ENCODE measurements around the gene MCM10. TPM values are rescaled to one million over a fixed set of nuclear protein-coding genes. Genes with fewer than 3 reads are reported as not detected.

MCM10 gene
- total RNA-seq, 3 donors from 2014 or later, result 0.15 to 2.0 (median 1.8) TPM

GRCh38 chr10:13223241-13223640, 61.9 kb downstream of the MCM10 start:
- no peaks in the 10 kb centered on the region for H3K9me3 ChIP-seq
- intact Hi-C loops (cut with DNase I; ENCODE audit: low total_unique reads), result no loop called here
- H3K27me3 ChIP-seq, result no peaks in the 10 kb centered on the region
- DNase-seq (ENCODE audit: low spot score in 2 of 2), result no peak
- TF ChIP-seq, protein P1, sequence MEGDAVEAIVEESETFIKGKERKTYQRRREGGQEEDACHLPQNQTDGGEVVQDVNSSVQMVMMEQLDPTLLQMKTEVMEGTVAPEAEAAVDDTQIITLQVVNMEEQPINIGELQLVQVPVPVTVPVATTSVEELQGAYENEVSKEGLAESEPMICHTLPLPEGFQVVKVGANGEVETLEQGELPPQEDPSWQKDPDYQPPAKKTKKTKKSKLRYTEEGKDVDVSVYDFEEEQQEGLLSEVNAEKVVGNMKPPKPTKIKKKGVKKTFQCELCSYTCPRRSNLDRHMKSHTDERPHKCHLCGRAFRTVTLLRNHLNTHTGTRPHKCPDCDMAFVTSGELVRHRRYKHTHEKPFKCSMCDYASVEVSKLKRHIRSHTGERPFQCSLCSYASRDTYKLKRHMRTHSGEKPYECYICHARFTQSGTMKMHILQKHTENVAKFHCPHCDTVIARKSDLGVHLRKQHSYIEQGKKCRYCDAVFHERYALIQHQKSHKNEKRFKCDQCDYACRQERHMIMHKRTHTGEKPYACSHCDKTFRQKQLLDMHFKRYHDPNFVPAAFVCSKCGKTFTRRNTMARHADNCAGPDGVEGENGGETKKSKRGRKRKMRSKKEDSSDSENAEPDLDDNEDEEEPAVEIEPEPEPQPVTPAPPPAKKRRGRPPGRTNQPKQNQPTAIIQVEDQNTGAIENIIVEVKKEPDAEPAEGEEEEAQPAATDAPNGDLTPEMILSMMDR (IDR thresholded peaks at IDR 0.05), result no peak
- no peak for TF ChIP-seq POLR2A (IDR thresholded peaks at IDR 0.05)
- TF ChIP-seq POLR2AphosphoS5 (IDR thresholded peaks at IDR 0.05), result no peak
- no peak overlapping the region for H3K27ac ChIP-seq
- no peak overlapping the region for H3K4me3 ChIP-seq
- no peaks in the 10 kb centered on the region for H3K4me1 ChIP-seq
- H3K36me3 ChIP-seq, result no peaks in the 10 kb centered on the region

GRCh38 chr10:13224210-13224995, 63.0 kb downstream of the MCM10 start:
- no peak for DNase-seq (ENCODE audit: low spot score in 2 of 2)
- Histone ChIP-seq H3K27me3 (no peaks in the 10 kb centered on the region), H3K27ac (no peak overlapping the region), H3K4me3 (no peak overlapping the region), H3K36me3 (no peaks in the 10 kb centered on the region), H3K9me3 (no peaks in the 10 kb centered on the region), H3K4me1 (no peaks in the 10 kb centered on the region)
- TF ChIP-seq POLR2A (IDR thresholded peaks at IDR 0.05) (no peak), POLR2AphosphoS5 (IDR thresholded peaks at IDR 0.05) (no peak)
- TF ChIP-seq, protein P1 (IDR thresholded peaks at IDR 0.05), result no peak
- intact Hi-C loops (cut with DNase I; ENCODE audit: low total_unique reads), result no loop called here

DNA sequence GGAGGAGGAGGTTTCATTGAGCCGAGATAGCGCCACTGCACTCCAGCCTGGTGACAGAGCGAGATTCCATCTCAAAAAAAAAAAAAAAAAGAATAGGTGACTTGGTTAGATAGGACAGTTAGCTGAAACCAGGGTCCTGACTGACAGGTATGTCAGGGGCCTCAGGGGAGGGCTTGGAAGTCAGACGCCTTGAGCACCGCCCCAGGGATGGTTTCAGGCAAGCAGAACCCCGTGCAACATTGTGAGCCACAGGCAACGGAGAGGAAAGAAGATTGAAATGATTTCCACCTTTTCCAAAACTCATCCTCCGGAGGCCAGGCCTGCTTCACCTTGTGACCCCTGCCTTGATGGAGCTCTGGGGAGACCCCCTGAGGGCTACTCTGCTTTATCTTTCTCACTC, 64.2 kb downstream of the MCM10 start:
- no peak overlapping the region for H3K4me3 ChIP-seq
- no peaks in the 10 kb centered on the region for H3K27me3 ChIP-seq
- no peaks in the 10 kb centered on the region for H3K9me3 ChIP-seq
- no peaks in the 10 kb centered on the region for H3K4me1 ChIP-seq
- intact Hi-C loops (cut with DNase I; ENCODE audit: low total_unique reads), result no loop called here
- DNase-seq (ENCODE audit: low spot score in 2 of 2), result no peak
- no peaks in the 10 kb centered on the region for H3K36me3 ChIP-seq
- H3K27ac ChIP-seq, result no peak overlapping the region
- TF ChIP-seq, protein P1 (IDR thresholded peaks at IDR 0.05), result no peak
- TF ChIP-seq POLR2AphosphoS5 (IDR thresholded peaks at IDR 0.05) (no peak), POLR2A (IDR thresholded peaks at IDR 0.05) (no peak)

DNA sequence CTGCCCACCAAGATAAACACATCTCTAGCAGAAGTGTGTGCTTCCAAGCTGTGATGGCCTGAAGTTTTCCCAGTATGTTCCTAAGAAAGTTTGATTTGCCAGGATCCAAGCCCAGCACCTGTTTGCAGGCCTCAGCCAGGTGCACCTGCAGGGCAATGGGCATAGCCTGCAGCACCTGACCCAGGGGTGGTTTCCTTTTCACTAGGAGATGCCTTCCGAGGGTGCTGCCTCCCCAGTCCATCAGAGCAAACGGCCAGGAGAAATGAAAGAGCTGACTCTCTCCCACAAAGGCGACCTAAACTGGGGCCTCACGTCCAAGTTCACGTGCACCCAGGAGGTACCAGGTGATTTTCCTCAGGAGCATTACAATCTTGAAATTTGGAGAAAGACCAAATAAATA, 65.7 kb downstream of the MCM10 start:
- DNase-seq (ENCODE audit: low spot score in 2 of 2), result no peak
- TF ChIP-seq POLR2A (IDR thresholded peaks at IDR 0.05) (no peak), POLR2AphosphoS5 (IDR thresholded peaks at IDR 0.05) (no peak)
- TF ChIP-seq, protein P1 (IDR thresholded peaks at IDR 0.05), result no peak

GRCh38 chr10:13231190-13231589, 69.8 kb downstream of the MCM10 start:
- H3K4me3 ChIP-seq, result no peak overlapping the region
- TF ChIP-seq, protein P1 (IDR thresholded peaks at IDR 0.05), result no peak
- TF ChIP-seq POLR2A (IDR thresholded peaks at IDR 0.05), result no peak
- no peak for TF ChIP-seq POLR2AphosphoS5 (IDR thresholded peaks at IDR 0.05)

More for the DNA sequence above, 65.7 kb downstream of the MCM10 start:
- Histone ChIP-seq H3K4me3 (no peak overlapping the region), H3K27me3 (no peaks in the 10 kb centered on the region), H3K9me3 (no peaks in the 10 kb centered on the region), H3K4me1 (no peaks in the 10 kb centered on the region), H3K36me3 (no peaks in the 10 kb centered on the region), H3K27ac (no peak overlapping the region)
- intact Hi-C loops (cut with DNase I; ENCODE audit: low total_unique reads), result no loop called here

More at GRCh38 chr10:13231190-13231589, 69.8 kb downstream of the MCM10 start:
- Histone ChIP-seq H3K36me3 (no peaks in the 10 kb centered on the region), H3K9me3 (no peaks in the 10 kb centered on the region), H3K27ac (no peak overlapping the region), H3K27me3 (no peaks in the 10 kb centered on the region), H3K4me1 (no peaks in the 10 kb centered on the region)
- intact Hi-C loops (cut with DNase I; ENCODE audit: low total_unique reads), result no loop called here
- DNase-seq (ENCODE audit: low spot score in 2 of 2), result no peak

Data from breast epithelium (tissue), 4 donors.